Esophagus muscularis mucosa (tissue), 4 donors: ENCODE measurements around the gene ATRNL1. TPM values are rescaled to one million over a fixed set of nuclear protein-coding genes. Genes with fewer than 3 reads are reported as not detected.

Experiments used
- DNase-seq: peaks from one replicate; pipeline ENCODE4 v3.0.0-alpha.2; 2017; ENCODE audit errors: extremely low spot score
- H3K27ac ChIP-seq, 4 donors: fragments of 200-600 bp; sonication (generic); replicated peaks in 1 of 4; 1 replicate in 3 of 4; 2 replicates in 1 of 4; pipeline ENCODE4 v1.5.1; 2016 to 2019; ENCODE audit warnings: mild to moderate bottlenecking in 1 of 4
- H3K27me3 ChIP-seq, 4 donors: fragments of 200-600 bp; sonication (generic); one replicate each; pipeline versions ENCODE4 v1.5.1 to v1.6.0; 2016 to 2019
- H3K36me3 ChIP-seq, 4 donors: fragments of 200-600 bp; sonication (generic); one replicate each; pipeline ENCODE4 v1.5.1; 2016 to 2019
- H3K4me1 ChIP-seq, 4 donors: fragments of 200-600 bp; sonication (generic); one replicate each; pipeline ENCODE4 v1.5.1; 2016 to 2019
- H3K4me3 ChIP-seq, 4 donors: fragments of 200-600 bp; sonication (generic); 1 replicate in 2 of 4; 2 replicates in 2 of 4; pipeline ENCODE4 v1.5.1; 2016 to 2019; ENCODE audit warnings: mild to moderate bottlenecking in 4 of 4, moderate library complexity in 1 of 4
- H3K9me3 ChIP-seq, 4 donors: fragments of 200-600 bp; sonication (generic); 1 replicate in 3 of 4; 2 replicates in 1 of 4; pipeline ENCODE4 v1.5.1; 2016 to 2019
- EP300 ChIP-seq: sonication (generic); formaldehyde crosslinking; IDR thresholded peaks from one replicate; pipeline ENCODE4 v1.6.1; 2017; ENCODE audit warnings: antibody characterized with exemption
- POLR2A ChIP-seq: fragments of 450-650 bp; IDR thresholded peaks from one replicate; pipeline ENCODE4 v1.6.1; 2017; ENCODE audit warnings: antibody characterized with exemption, moderate library complexity, mild to moderate bottlenecking, low read depth
- POLR2AphosphoS5 ChIP-seq, 2 donors: sonication (generic); formaldehyde crosslinking; IDR thresholded peaks; one replicate each; pipeline ENCODE4 v1.6.1; 2017; ENCODE audit warnings: antibody characterized with exemption in 2 of 2
- WGBS: methylation state at CpG from one replicate; pipeline ENCODE4 v1.1.5; 2018; 5-methylcytosine and 5-hydroxymethylcytosine counted together
- intact Hi-C: fragments of 100-400 bp; cut with DNase I; formaldehyde crosslinking; loops from one replicate; pipeline ENCODE4 v1.15.1; 2023
- total RNA-seq, 4 donors: library from RNA; depleted of rRNA; stranded (reverse); fragments of >200 nt; gene quantifications; one replicate each; pipeline versions ENCODE4 v1.1.0 to v1.2.1, GENCODE V29; 2016
- TF ChIP-seq, protein P1 (sequence below), 3 experiments: fragments of 200-600 bp in 2 of 3; fragments of 450-650 bp in 1 of 3; sonication (generic) in 2 of 3; IDR thresholded peaks; one replicate each; pipeline ENCODE4 v1.5.1; 2017 to 2019; ENCODE audit warnings: antibody characterized with exemption in 3 of 3, mild to moderate bottlenecking in 2 of 3, moderate library complexity in 1 of 3

The ATRNL1 gene
- total RNA-seq, 4 donors from 2014 or later = 5.0 to 18.0 (median 11.3) TPM

DNA sequence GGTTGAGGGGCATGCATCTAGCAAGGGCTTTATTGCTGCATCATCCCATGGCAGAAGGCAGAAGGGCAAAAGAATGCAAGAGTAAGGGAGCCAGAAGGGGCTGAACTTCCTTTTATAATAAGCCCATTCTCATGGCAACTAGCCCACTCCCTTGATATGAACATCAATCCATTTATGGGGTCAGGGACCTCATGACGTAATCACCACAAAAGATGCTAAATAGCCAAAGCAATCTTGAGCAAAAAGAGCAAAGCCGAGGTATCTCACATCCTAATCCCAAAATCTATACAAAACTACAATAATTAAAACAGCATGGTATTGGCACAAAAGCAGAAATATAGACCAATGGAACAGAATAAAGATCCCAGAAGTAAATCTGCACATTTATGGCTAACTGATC, 499.9 kb downstream of the ATRNL1 start:
- Histone ChIP-seq H3K4me1 (no peaks in the 10 kb centered on the region), H3K4me3 (no peak overlapping the region), H3K36me3 (no peaks in the 10 kb centered on the region), H3K27ac (no peak overlapping the region), H3K27me3 (no peaks in the 10 kb centered on the region), H3K9me3 (peaks cover 0 to 11% (median 4%) of the 10 kb centered on the region in 4 donors)
- intact Hi-C loops = no loop called here
- no peak for DNase-seq
- 95% methylated on average over 2 of the region's 2 CpGs for WGBS
- no peak for TF ChIP-seq POLR2AphosphoS5 (IDR thresholded peaks at IDR 0.05)
- TF ChIP-seq EP300 = no peak
- no peak for TF ChIP-seq POLR2A
- TF ChIP-seq, protein P1, sequence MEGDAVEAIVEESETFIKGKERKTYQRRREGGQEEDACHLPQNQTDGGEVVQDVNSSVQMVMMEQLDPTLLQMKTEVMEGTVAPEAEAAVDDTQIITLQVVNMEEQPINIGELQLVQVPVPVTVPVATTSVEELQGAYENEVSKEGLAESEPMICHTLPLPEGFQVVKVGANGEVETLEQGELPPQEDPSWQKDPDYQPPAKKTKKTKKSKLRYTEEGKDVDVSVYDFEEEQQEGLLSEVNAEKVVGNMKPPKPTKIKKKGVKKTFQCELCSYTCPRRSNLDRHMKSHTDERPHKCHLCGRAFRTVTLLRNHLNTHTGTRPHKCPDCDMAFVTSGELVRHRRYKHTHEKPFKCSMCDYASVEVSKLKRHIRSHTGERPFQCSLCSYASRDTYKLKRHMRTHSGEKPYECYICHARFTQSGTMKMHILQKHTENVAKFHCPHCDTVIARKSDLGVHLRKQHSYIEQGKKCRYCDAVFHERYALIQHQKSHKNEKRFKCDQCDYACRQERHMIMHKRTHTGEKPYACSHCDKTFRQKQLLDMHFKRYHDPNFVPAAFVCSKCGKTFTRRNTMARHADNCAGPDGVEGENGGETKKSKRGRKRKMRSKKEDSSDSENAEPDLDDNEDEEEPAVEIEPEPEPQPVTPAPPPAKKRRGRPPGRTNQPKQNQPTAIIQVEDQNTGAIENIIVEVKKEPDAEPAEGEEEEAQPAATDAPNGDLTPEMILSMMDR (IDR thresholded peaks at IDR 0.05) = no peak

DNA sequence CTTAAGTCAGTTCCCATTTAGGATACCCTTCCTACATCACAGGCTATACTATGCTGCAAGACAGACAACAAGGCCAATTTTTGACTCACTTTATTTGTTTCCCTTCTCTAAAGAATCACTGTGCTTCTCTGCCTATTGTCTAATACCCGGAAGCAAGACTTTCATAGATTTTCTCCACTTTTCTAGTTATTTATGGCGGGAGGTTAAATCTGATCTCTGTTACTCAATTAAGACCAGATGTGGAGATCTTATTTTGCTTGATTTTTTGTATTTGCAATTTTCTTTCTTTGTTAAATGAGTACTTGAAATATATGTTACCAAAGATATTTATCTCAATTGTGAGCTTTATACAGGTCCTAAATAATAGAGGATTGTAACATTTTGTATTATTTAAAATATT, 511.5 kb downstream of the ATRNL1 start:
- no peak overlapping the region for H3K4me3 ChIP-seq
- no peaks in the 10 kb centered on the region for H3K36me3 ChIP-seq
- no peak overlapping the region for H3K27ac ChIP-seq
- H3K9me3 ChIP-seq = no peaks in the 10 kb centered on the region
- DNase-seq = no peak
- H3K4me1 ChIP-seq = no peaks in the 10 kb centered on the region
- intact Hi-C loops = no loop called here
- TF ChIP-seq POLR2A (no peak), EP300 (no peak), POLR2AphosphoS5 (IDR thresholded peaks at IDR 0.05) (no peak)
- TF ChIP-seq, protein P1 (IDR thresholded peaks at IDR 0.05) = no peak
- no peaks in the 10 kb centered on the region for H3K27me3 ChIP-seq
- WGBS = 71% methylated on average over 2 of the region's 2 CpGs

DNA sequence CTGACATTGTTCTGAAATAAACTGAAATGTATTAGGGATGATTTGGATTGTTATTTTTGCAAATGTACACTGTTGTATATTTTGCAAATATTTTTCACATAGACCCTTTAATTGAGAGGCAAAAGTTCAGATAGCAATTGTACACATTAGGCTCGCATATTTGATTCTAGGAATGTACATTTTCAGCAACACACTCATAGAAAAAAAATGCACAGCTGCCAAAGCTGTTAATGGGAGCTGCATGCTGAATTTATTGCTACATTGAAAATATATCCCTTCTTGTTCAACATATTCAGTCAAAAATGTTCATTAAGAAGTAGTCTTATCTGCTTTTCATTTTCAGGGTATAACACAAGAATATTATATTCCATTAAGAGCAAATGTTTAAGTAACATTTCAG, 512.9 kb downstream of the ATRNL1 start:
- Histone ChIP-seq H3K4me1 (no peaks in the 10 kb centered on the region), H3K9me3 (no peaks in the 10 kb centered on the region), H3K4me3 (no peak overlapping the region), H3K36me3 (no peaks in the 10 kb centered on the region), H3K27ac (no peak overlapping the region), H3K27me3 (no peaks in the 10 kb centered on the region)
- intact Hi-C loops = no loop called here
- TF ChIP-seq POLR2A = no peak
- no peak for TF ChIP-seq EP300
- TF ChIP-seq, protein P1 (IDR thresholded peaks at IDR 0.05) = no peak
- TF ChIP-seq POLR2AphosphoS5 (IDR thresholded peaks at IDR 0.05) = no peak
- 75% methylated on average over 1 of the region's 1 CpG for WGBS
- no peak for DNase-seq

DNA sequence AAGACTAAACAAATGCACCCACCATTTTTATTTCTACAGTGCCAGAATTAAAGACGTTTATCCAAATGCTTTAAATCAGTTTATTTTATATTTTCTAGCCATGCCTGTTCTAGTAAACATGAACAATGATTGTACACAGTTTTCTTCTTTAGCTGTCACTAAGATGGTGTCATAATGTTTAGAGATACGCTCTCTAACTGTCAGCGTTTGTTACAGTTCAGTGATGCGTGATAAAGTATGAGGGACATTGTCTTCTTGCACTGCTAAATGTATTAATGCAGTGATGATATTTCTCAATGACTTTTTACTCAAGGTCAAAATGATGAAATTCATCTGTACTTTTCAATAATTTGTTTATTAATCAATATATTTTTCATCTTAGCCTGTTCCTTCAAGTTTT, 513.6 kb downstream of the ATRNL1 start:
- Histone ChIP-seq H3K27ac (no peak overlapping the region), H3K4me3 (no peak overlapping the region), H3K4me1 (no peaks in the 10 kb centered on the region), H3K9me3 (no peaks in the 10 kb centered on the region), H3K27me3 (no peaks in the 10 kb centered on the region), H3K36me3 (no peaks in the 10 kb centered on the region)
- intact Hi-C loops = no loop called here
- no peak for DNase-seq
- WGBS = 79% methylated on average over 4 of the region's 4 CpGs
- TF ChIP-seq EP300 (no peak), POLR2A (no peak)
- TF ChIP-seq, protein P1 (IDR thresholded peaks at IDR 0.05) = no peak

DNA sequence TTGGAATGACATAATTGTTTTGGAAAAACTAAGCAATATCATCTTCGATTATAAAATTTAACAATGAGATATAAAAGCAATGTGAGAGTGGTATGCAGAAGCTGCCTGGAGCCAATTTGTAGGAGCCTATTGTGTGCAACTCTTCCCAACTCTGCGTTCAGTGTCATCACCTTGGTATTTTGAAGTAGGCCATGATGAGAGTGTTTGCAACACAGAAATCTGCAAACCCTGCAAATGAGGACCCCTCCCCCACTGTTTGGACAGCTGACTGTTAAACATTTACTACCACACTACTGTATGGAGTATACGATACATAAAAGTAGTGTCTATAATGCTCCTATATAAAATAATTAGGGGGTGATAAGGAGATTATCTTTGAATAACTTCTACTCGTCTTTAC, 531.3 kb downstream of the ATRNL1 start:
- no peaks in the 10 kb centered on the region for H3K27me3 ChIP-seq
- no peak overlapping the region for H3K27ac ChIP-seq
- H3K4me3 ChIP-seq = no peak overlapping the region
- DNase-seq = no peak
- H3K4me1 ChIP-seq = no peaks in the 10 kb centered on the region
- TF ChIP-seq POLR2AphosphoS5 (IDR thresholded peaks at IDR 0.05) = no peak
- TF ChIP-seq EP300 = no peak
- TF ChIP-seq POLR2A = no peak
- TF ChIP-seq, protein P1 (IDR thresholded peaks at IDR 0.05) = no peak
- no peaks in the 10 kb centered on the region for H3K36me3 ChIP-seq
- H3K9me3 ChIP-seq = no peaks in the 10 kb centered on the region
- intact Hi-C loops = no loop called here
- 84% methylated on average over 4 of the region's 4 CpGs for WGBS
